T1000 (cell line): ENCODE results near the gene PABPC4L.
"Not testable (repeated sequence)": the region's sequence is repeated elsewhere in the genome, so short reads cannot be mapped to it uniquely, and the experiment has no call there.

Source experiments
- DNase-seq: peaks from one replicate; lab custom pipeline; 2025; ENCODE audit warnings: mixed read lengths; lab: John Stamatoyannopoulos, UW

PABPC4L gene

GRCh38 chr4:134201216-134202161, at the start of gene PABPC4L:
PABPC4L (minus strand) TSS chr4:134201789; CDS start chr4:134201019, 770 bp downstream.
- no peak for DNase-seq

GRCh38 chr4:134251322-134251721, 49.7 kb upstream of the PABPC4L start:
- no peak for DNase-seq

- no peak for DNase-seq
These were observed 42.4 kb upstream of the PABPC4L start for GRCh38 chr4:134243742-134244713.

- no peak for DNase-seq
These were observed 17.5 kb upstream of the PABPC4L start for GRCh38 chr4:134219043-134219442.

- no peak for DNase-seq
These were observed 14.8 kb upstream of the PABPC4L start for GRCh38 chr4:134216411-134216810.

GRCh38 chr4:134215620-134216344, 14.2 kb upstream of the PABPC4L start:
- DNase-seq: no peak

GRCh38 chr4:134207955-134208354, 6.4 kb upstream of the PABPC4L start:
- DNase-seq: not testable (repeated sequence)

- DNase-seq: no peak
These were observed 772 bp upstream of the PABPC4L start for GRCh38 chr4:134202166-134202956.

- no peak for DNase-seq
These were observed 776 bp downstream of the PABPC4L start for GRCh38 chr4:134200811-134201215.

- DNase-seq: no peak
These were observed 11.6 kb downstream of the PABPC4L start for GRCh38 chr4:134189949-134190348.

GRCh38 chr4:134189480-134189879, 12.1 kb downstream of the PABPC4L start:
- no peak for DNase-seq

GRCh38 chr4:134178706-134179105, 22.9 kb downstream of the PABPC4L start:
- no peak for DNase-seq

GRCh38 chr4:134174271-134174670, 27.3 kb downstream of the PABPC4L start:
- no peak for DNase-seq

GRCh38 chr4:134160211-134160610, 41.4 kb downstream of the PABPC4L start:
- no peak for DNase-seq

- DNase-seq: no peak
These were observed 47.5 kb downstream of the PABPC4L start for GRCh38 chr4:134154097-134154496.

GRCh38 chr4:134147941-134148340, 53.6 kb downstream of the PABPC4L start:
- no peak for DNase-seq
